Mucosa of rectum (tissue), 2 donors: ENCODE measurements around the gene NEK2.

Source experiments
- H3K27ac ChIP-seq, 2 donors: one replicate each; pipeline ENCODE4 v1.7.0; 2013; ENCODE audit warnings: inconsistent platforms in 2 of 2, low read depth in 2 of 2, low read length in 2 of 2
- H3K27me3 ChIP-seq, 2 donors: one replicate each; pipeline ENCODE4 v1.7.0; 2013; ENCODE audit warnings: low read length in 2 of 2; ENCODE audit not compliant: control insufficient read depth in 2 of 2, insufficient read depth in 2 of 2
- H3K36me3 ChIP-seq, 2 donors: one replicate each; pipeline ENCODE4 v1.7.0; 2013; ENCODE audit warnings: low read length in 2 of 2; ENCODE audit not compliant: control insufficient read depth in 2 of 2, insufficient read depth in 2 of 2
- H3K4me1 ChIP-seq, 2 donors: one replicate each; pipeline ENCODE4 v1.7.0; 2013; ENCODE audit warnings: low read length in 2 of 2, mild to moderate bottlenecking in 1 of 2; ENCODE audit not compliant: control insufficient read depth in 2 of 2, insufficient read depth in 2 of 2
- H3K4me3 ChIP-seq, 2 donors: one replicate each; pipeline ENCODE4 v1.7.0; 2013; ENCODE audit warnings: low read length in 2 of 2
- H3K9ac ChIP-seq, 2 donors: one replicate each; pipeline ENCODE4 v1.7.0; 2013; ENCODE audit warnings: low read length in 2 of 2, low read depth in 1 of 2, mild to moderate bottlenecking in 1 of 2
- H3K9me3 ChIP-seq, 2 donors: one replicate each; pipeline ENCODE4 v1.7.0; 2013; ENCODE audit warnings: low read length in 2 of 2; ENCODE audit not compliant: control insufficient read depth in 2 of 2
- donor health status: healthy.
- donor health status: Normal muscosa, but diverticular disease.

The NEK2 gene

GRCh38 chr1:211612786-211613107 is 62.7 kb downstream of the NEK2 start:
- Histone ChIP-seq H3K4me3 (no peak overlapping the region), H3K36me3 (no peaks in the 10 kb centered on the region), H3K9me3 (no peaks in the 10 kb centered on the region), H3K4me1 (peaks cover 8 to 14% of the 10 kb centered on the region in 2 donors), H3K9ac (no peak overlapping the region), H3K27ac (peak overlapping the region in 1 of 2 donors; percentile 32), H3K27me3 (no peaks in the 10 kb centered on the region)
